NCI-H2196 treated with DMSO at 0.1 percent for 48 hours (cell line): ENCODE measurements around the gene TPSG1.
"Not testable (repeated sequence)": the region's sequence is repeated elsewhere in the genome, so short reads cannot be mapped to it uniquely, and the experiment has no call there.

Experiments
- DNase-seq: peaks from one replicate; lab custom pipeline; 2025; ENCODE audit not compliant: unreplicated experiment; lab: John Stamatoyannopoulos, UW

The TPSG1 gene

GRCh38 chr16:1257561-1258224, 32.6 kb upstream of the TPSG1 start:
- no peak for DNase-seq

GRCh38 chr16:1256874-1257322, 31.8 kb upstream of the TPSG1 start:
- no peak for DNase-seq

DNA sequence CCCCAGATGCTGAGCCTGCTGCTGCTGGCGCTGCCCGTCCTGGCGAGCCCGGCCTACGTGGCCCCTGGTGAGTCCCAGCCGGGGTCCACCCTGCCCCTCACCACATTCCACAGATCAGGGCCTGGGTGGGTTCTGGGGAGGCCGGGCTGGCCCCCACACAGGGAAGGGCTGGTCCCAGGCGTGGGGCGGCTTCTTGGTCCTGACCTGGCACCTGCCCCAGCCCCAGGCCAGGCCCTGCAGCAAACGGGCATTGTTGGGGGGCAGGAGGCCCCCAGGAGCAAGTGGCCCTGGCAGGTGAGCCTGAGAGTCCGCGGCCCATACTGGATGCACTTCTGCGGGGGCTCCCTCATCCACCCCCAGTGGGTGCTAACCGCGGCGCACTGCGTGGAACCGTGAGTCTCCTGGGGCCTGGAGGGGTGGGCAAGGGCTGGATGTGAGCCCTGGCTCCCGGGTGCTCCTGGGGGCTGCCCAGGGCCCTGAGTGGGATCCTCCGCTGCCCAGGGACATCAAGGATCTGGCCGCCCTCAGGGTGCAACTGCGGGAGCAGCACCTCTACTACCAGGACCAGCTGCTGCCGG, 31.3 kb upstream of the TPSG1 start:
- DNase-seq = not testable (repeated sequence)

DNA sequence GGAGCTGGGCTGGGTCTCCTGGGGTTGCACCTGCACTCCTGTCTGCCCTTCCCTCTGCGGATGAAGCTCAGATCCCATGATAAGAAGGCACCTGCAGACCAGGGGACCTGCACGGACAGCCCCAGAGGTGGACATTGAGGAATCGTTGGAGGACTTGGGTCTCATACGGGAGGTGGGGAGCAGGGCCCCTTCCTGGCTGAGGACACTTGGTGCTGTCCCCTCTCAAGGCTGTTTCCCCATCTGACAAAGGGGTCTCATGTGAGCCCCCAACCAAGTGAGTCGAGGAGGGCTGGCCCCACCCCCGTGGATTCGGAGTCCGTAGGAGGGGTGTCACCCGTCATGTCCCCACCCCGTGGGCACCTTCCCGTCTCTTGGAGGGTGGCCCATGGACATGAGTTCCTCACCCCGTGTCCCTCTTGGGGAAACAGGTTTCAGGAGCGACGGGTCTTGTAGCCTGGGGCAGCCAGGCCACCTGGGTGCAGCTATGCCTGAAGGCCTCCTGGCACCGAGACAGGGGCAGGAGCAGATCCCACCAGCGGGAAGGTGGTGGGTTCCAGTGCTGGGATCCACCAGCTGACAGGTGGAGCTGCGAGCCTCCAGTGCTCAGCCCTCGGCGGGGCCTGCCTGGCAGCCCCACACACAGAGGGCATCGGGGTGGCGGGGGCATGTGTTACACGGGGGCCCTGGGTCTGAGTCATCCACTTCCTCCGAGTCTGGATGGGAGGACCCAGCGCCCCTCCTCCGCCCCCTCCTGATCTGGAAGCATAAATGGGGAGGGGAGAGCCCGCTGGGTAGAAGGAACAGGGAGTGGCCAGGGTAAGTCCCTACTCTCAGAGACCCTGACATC, 30.4 kb upstream of the TPSG1 start, which contains the start of gene TPSD1:
Gene TPSD1 (plus strand): TSS at position 794 of the 847 bp plus-strand sequence. CDS start 212 bp downstream, outside the sequence.
- not testable (repeated sequence) for DNase-seq

DNA sequence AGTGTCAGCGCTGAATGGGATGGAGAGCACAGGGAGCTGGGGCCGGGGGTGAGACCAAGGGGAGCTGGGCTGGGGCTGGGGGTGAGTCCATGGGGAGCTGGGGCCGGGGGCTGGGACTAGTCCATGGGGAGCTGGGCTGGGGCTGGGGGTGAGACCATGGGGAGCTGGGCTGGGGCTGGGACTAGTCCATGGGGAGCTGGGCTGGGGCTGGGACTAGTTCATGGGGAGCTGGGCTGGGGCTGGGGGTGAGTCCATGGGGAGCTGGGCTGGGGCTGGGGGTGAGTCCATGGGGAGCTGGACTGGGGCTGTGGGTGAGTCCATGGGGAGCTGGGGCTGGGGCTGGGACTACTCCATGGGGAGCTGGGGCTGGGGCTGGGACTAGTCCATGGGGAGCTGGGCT, 29.8 kb upstream of the TPSG1 start:
- DNase-seq = not testable (repeated sequence)

DNA sequence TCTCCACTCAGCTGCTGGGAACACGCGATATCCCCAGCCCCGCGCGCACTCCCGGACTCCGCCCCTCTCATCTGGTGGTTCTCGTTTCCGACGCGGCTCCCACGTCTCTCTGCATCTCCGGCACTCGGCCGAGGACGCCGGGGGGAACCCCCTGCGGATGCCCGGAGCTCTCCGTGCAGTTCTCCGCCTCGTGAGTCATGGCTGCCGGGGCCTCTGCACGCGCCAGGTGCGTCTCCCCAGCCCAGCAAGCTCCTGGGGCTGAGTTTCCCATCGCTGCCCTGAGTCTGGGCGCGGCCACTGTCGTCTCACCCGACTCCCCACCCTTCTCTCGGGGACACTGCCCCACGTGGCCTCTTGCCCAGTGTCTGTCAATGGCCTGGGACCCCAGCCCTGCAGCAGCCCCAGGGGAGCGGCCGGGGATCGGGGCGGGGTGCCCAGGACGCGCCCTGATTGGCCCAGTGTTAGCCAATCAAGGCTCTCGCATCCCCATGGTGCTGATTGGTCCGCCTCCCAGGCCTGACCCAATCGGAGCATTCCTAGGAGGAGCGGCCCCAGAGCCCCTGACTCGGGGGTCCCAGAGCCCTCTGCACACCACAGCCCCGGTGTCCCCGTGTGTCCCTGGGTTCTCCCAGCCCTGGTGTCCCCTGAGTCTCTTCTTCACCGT, 28.8 kb upstream of the TPSG1 start:
- not testable (repeated sequence) for DNase-seq

GRCh38 chr16:1249031-1249755, 24.1 kb upstream of the TPSG1 start:
- not testable (repeated sequence) for DNase-seq

DNA sequence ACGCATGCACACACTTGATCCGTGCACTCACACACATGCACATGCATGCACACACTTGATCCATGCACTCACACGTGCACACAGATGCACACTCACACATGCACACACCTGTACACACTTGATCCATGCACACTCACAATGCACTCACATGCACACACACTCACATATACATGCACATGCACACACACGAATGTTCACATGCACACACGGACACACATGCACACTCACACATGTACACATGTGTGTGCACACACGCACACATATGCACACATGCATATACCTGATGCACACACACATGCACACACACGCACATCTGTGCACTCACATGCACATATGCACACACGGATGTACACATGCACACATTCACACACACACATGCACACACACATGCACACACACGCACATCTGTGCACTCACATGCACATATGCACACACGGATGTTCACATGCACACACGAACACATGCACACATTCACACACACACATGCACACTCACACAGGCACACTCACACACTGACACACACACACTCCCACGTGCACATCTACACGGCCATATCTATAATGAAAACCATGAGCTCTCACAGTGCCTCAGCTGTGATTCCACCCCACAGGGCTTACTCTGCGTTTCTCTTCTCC, 23.0 kb upstream of the TPSG1 start:
- DNase-seq = not testable (repeated sequence)

DNA sequence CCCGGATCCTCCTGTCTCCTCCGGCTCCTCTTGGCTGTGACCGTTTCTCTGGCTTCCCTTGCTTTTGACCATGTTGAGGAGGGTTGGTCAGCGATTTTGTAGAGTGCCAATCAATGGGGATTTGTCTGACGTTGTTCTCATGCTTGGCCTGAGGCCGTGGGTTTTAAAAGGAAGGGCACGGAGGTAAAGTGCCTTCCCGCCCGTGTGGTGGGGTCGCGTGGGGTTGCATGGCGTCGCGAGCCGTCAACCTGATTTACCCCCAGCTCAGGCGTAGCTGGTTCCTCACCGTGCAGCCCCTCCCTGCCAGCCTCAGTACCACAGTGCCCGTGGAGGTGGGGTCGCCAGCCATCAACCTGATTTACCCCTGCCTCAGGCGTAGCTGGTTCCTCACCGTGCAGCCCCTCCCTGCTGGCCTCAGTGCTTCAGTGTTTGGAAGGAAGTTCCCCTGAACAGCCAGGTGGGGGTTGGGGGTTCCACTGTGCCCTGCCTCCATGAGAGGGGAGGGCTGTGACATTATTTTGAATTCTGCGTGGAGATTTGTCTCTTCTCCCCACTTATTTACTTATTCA, 20.5 kb upstream of the TPSG1 start:
- no peak for DNase-seq

GRCh38 chr16:1244881-1245280, 19.8 kb upstream of the TPSG1 start:
- no peak for DNase-seq

DNA sequence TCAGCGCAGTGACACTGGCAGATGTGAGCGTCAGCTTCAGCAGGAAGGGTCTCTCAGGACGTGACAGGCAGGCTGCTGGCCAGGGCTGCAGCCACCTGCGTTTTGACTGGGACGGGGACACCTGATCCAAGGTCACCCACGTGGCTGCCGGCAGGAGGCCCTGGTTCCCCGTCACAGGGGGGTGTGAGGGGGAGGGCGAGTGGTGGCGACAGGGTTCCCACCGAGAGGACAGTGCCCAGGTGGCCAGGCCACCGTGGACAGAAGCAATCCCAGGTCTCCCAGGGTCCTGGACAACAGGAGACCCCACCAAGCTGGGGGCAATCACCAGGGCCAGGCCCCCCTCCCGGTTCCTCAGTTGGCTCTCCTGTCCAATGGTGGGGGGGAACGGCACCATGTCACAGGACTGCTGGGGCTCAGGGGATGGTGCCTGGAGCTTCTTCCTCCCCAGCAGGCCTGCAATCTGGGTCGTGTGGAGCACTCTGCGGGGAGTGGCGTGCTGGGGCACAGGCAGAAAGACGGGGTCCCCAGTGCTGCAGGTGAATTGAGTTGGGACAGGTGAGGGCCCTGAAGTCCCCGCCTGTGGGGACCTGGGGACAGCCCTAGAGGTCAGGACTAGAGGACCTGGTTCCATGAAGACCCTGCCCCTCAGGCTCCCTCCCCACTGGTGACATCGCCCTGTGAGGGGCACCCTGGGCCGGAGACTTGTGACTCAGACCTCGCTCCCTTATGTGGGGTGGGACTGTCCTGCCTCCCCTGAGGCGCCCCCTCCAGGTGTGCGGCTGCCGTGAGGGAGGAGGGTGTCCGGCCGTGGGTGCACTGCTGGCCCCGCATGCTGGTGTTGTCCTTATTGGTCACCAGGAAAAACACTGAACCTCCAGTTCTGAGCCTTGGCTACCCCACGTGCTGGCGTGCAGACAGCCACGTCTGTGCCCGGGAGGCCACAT, 19.1 kb upstream of the TPSG1 start:
- not testable (repeated sequence) for DNase-seq

- not testable (repeated sequence) for DNase-seq
These were observed 18.3 kb upstream of the TPSG1 start for GRCh38 chr16:1243363-1243762.

GRCh38 chr16:1241081-1241480, 16.0 kb upstream of the TPSG1 start:
- not testable (repeated sequence) for DNase-seq

DNA sequence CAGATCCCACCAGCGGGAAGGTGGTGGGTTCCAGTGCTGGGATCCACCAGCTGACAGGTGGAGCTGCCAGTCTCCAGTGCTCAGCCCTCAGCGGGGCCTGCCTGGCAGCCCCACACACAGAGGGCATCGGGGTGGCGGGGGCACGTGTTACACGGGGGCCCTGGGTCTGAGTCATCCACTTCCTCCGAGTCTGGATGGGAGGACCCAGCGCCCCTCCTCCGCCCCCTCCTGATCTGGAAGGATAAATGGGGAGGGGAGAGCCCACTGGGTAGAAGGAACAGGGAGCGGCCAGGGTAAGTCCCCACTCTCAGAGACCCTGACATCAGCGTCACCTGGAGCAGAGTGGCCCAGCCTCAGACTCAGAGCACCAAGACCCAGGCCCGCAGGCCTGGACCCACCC, 15.4 kb upstream of the TPSG1 start, which contains the start of gene TPSAB1:
Gene TPSAB1 (plus strand): TSS at position 270 of the 400 bp plus-strand sequence. CDS start 234 bp downstream, outside the sequence.
- DNase-seq = not testable (repeated sequence)

GRCh38 chr16:1239575-1239974, 14.5 kb upstream of the TPSG1 start:
- not testable (repeated sequence) for DNase-seq

GRCh38 chr16:1238909-1239308, 13.8 kb upstream of the TPSG1 start:
- not testable (repeated sequence) for DNase-seq

DNA sequence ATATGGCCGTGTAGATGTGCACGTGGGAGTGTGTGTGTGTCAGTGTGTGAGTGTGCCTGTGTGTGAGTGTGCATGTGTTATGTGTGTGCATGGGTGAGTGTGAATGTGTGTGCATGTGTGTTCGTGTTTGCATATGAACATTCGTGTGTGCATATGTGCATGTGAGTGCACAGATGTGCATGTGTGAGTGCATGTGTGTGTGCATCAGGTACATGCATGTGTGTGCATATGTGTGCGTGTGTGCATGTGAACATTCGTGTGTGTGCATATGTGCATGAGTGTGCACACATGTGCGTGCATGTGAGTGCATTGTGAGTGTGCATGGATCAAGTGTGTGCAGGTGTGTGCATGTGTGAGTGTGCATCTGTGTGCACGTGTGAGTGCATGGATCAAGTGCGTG, 12.9 kb upstream of the TPSG1 start:
- DNase-seq = no peak

- not testable (repeated sequence) for DNase-seq
These were observed 11.6 kb upstream of the TPSG1 start for GRCh38 chr16:1236659-1237058.
